ENCODE results near the gene RSAD2.

Gene RSAD2

DNA sequence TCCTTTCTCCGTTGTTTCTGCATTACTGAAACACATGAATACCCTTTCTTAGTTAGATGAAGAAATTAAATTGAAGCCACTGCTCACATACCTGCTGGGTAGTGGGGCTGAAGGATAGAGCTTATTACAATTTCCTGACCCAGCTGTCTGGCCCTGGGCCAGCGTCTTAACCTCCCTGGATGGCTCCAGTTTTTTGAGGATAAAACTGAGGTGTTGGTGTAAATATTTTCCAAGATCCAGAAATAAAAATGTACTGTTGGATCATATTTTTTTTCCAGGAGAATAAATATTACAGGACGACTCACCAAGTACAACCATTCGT lies 43.1 kb downstream of the RSAD2 start:
- no peak overlapping the region for H3K4me3 ChIP-seq (replicated peaks; ENCODE audit: low read depth, low read length)
- TF ChIP-seq, protein P1, sequence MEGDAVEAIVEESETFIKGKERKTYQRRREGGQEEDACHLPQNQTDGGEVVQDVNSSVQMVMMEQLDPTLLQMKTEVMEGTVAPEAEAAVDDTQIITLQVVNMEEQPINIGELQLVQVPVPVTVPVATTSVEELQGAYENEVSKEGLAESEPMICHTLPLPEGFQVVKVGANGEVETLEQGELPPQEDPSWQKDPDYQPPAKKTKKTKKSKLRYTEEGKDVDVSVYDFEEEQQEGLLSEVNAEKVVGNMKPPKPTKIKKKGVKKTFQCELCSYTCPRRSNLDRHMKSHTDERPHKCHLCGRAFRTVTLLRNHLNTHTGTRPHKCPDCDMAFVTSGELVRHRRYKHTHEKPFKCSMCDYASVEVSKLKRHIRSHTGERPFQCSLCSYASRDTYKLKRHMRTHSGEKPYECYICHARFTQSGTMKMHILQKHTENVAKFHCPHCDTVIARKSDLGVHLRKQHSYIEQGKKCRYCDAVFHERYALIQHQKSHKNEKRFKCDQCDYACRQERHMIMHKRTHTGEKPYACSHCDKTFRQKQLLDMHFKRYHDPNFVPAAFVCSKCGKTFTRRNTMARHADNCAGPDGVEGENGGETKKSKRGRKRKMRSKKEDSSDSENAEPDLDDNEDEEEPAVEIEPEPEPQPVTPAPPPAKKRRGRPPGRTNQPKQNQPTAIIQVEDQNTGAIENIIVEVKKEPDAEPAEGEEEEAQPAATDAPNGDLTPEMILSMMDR (IDR thresholded peaks at IDR 0.05; ENCODE audit: insufficient read depth, low read length, poor library complexity, severe bottlenecking) = no peak
- no peaks in the 10 kb centered on the region for H3K27me3 ChIP-seq (replicated peaks; ENCODE audit: control insufficient read depth, insufficient read depth, low read length)
- no peaks in the 10 kb centered on the region; the same call in 1 of the 2 replicates for H3K36me3 ChIP-seq (ENCODE audit: control insufficient read depth, insufficient read depth, low read length)
- DNase-seq (ENCODE audit: extremely low read depth, insufficient read length) = no peak

DNA sequence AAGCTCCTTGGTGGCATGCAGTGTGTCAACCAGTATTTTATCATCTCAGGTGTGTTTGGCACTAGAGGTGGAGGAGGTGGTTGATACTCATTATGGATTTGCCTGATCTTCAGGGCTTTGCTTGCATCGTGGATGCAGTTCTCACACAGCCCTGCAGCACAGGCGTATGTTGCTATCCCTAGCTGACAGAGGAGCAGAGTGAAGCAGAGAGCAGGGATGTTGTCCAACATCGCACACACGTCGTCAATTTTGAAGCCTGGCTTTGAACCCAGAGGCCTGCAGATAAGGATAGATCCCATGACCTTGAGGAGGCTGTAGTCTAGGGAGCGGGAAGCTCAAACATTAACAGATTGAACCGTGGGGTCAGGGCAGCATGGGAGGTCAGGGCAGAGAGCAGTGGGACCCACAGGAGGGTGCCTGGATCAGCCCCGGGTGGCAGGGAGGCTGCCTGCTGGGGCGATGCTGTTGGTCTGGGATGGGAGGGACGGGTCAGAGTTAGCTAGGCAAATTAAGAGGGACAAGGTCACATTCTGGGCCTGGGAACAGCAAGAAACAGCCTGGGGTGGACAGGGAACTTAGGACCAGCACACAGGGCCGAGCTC lies 43.8 kb downstream of the RSAD2 start:
- H3K27me3 ChIP-seq (replicated peaks; ENCODE audit: control insufficient read depth, insufficient read depth, low read length) = no peaks in the 10 kb centered on the region
- DNase-seq (ENCODE audit: extremely low read depth, insufficient read length) = no peak
- no peaks in the 10 kb centered on the region; the same call in 1 of the 2 replicates for H3K36me3 ChIP-seq (ENCODE audit: control insufficient read depth, insufficient read depth, low read length)
- H3K4me3 ChIP-seq (replicated peaks; ENCODE audit: low read depth, low read length) = no peak overlapping the region
- TF ChIP-seq, protein P1 (IDR thresholded peaks at IDR 0.05; ENCODE audit: insufficient read depth, low read length, poor library complexity, severe bottlenecking) = no peak

DNA sequence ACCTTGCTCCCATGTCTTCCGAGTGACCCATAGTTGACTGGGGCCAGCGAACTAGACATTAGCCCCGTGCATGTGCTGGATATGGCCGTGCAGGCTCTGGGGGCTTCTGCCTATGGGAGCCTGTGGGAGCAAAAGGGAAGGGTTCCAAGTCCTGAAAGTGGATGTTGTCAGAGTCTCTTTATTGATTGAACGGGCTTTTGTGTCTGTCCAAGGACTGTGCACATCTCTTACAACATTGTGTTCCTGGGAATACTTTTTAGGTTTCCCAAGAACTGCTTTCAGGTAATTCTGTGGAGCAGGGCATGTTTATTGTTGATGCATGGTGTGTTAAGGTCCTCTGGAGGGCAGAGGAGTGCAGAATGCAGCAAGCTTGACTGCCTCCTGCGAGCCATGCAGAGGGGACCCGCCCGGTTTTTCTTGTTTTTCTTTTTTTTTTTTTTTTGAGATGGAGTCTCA lies 44.7 kb downstream of the RSAD2 start:
- H3K4me3 ChIP-seq (replicated peaks; ENCODE audit: low read depth, low read length) = no peak overlapping the region
- no peaks in the 10 kb centered on the region for H3K27me3 ChIP-seq (replicated peaks; ENCODE audit: control insufficient read depth, insufficient read depth, low read length)
- TF ChIP-seq, protein P1 (IDR thresholded peaks at IDR 0.05; ENCODE audit: insufficient read depth, low read length, poor library complexity, severe bottlenecking) = peak; percentile 6
- no peak for DNase-seq (ENCODE audit: extremely low read depth, insufficient read length)
- H3K36me3 ChIP-seq (ENCODE audit: control insufficient read depth, insufficient read depth, low read length) = no peaks in the 10 kb centered on the region; the same call in 1 of the 2 replicates

DNA sequence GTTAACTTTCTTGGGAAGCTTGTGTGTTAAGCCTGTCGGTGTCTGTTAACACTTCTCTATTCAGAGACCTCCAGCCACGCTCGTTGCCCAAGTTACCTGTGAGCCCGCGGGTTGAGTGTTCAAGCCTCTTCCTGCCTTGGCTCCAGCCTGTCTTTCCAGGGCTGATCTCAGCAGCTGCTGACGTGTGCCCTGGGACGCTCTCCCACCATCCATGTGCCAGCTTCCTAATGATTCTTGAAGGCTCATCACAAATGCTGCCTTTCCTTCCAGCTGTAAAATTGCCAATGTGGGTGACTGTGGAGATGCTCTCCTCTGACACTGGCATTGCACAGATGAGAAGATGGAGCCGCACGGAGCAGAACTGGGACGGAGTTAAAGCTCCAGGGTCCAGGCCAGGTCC lies 45.7 kb downstream of the RSAD2 start:
- Histone ChIP-seq H3K4me3 (replicated peaks; ENCODE audit: low read depth, low read length) (no peak overlapping the region), H3K36me3 (ENCODE audit: control insufficient read depth, insufficient read depth, low read length) (no peaks in the 10 kb centered on the region; the same call in 1 of the 2 replicates), H3K27me3 (replicated peaks; ENCODE audit: control insufficient read depth, insufficient read depth, low read length) (no peaks in the 10 kb centered on the region)
- TF ChIP-seq, protein P1 (IDR thresholded peaks at IDR 0.05; ENCODE audit: insufficient read depth, low read length, poor library complexity, severe bottlenecking) = no peak
- DNase-seq (ENCODE audit: extremely low read depth, insufficient read length) = no peak

DNA sequence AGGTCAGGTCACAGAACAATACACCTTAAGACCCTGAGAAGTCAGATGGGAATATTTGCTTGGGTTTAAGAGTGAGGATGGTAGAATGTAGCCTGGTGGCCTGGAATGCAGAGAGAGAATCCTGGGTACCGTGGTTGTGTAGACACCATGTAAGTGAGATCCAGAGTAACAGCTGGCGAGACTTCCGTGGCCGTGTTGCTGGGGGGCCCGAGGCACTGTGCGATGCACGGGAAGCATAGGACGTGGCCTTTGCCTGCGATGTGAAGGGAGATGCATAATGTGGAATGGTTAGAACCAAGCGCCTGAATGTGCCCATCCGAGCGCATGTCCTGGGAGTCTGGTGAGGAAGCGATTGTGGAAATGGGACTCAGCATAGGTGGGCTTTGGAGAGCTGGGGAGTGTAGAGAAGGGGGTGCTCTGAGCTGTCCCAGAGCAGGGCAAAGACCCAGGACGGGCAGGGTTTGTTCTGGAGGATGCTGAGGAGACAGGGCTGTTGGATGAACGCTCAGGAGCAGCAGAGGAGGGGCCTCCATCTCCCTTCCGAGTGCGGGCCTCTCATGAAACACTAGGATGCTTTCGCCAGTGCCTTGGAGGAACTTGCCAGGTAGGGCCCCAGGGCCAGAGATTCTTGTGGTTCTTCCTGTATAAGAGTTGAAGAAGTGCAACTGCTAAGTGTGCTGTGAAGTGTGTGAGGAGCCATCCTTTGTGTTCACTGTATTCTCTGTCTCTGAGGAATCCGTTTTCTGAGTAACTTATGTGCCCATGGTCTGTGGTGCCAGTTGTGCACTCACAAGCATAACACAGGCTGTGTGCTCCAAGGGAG lies 46.7 kb downstream of the RSAD2 start:
- no peaks in the 10 kb centered on the region; the same call in 1 of the 2 replicates for H3K36me3 ChIP-seq (ENCODE audit: control insufficient read depth, insufficient read depth, low read length)
- TF ChIP-seq, protein P1 (IDR thresholded peaks at IDR 0.05; ENCODE audit: insufficient read depth, low read length, poor library complexity, severe bottlenecking) = no peak
- no peak for DNase-seq (ENCODE audit: extremely low read depth, insufficient read length)
- H3K4me3 ChIP-seq (replicated peaks; ENCODE audit: low read depth, low read length) = no peak overlapping the region
- H3K27me3 ChIP-seq (replicated peaks; ENCODE audit: control insufficient read depth, insufficient read depth, low read length) = no peaks in the 10 kb centered on the region

Measured in GM06990 (cell line).